CD1c-positive myeloid dendritic cell (primary cell): ENCODE results near the gene COPS6.

Experiments used
- DNase-seq: peaks from one replicate; pipeline ENCODE4 v3.0.0-alpha.2; 2016; ENCODE audit errors: extremely low spot score

Gene COPS6

DNA sequence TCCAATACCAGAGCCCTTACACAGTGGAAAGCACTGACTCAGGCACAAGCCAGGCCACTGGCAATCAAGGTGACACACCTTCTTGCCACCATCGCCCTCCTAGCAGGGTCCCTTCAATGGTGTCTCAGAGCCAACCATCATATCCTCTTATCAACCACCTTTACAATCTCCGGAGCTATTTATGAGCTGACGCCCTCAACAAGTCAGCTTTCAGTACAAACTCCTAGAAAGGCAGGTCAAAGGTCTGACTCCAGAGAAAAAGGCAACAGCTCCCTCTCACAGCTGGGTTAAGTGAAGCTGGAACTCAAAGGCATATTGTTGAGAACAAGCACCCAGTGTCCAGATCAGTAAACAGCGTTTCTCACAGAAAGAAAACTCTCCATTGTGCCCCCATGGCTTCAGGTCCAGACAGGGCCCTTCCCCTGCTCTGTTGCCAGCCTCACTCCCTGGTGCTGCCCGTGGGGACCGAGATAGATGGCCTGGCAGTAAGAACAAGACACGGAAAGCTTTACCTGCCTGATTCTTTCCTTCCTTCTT is 9.7 kb upstream of the COPS6 start:
- DNase-seq = no peak

DNA sequence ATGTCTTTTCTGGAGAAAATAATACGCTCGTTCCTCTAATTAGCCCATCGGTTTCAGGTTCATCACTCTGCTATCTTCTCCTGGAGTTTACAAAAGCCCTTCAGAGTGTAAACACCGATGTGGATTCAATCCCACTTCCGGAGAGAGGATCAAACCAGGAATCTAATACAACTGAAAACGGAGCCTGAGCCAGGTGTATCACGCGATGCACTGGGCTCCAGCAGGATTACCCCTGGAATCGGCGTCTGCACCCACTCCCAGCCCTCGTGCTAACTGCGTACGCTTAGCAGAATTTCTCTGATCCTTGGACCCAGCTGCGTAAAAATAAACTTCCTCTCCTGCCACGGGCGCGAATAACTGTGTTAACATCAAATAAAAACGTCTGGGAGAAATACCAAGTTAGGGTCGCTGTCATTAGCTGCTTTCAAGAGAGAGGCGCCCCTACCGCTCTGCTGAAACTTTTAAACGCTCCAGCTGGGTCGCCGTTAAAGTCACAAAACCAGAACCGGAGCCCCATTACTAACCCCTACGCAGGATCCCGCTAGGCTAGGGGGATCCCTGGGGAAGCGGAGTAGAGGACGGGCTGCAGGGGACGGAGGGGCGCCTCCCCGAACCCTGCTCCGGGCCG is 7.7 kb upstream of the COPS6 start:
- peak; percentile 27 for DNase-seq

DNA sequence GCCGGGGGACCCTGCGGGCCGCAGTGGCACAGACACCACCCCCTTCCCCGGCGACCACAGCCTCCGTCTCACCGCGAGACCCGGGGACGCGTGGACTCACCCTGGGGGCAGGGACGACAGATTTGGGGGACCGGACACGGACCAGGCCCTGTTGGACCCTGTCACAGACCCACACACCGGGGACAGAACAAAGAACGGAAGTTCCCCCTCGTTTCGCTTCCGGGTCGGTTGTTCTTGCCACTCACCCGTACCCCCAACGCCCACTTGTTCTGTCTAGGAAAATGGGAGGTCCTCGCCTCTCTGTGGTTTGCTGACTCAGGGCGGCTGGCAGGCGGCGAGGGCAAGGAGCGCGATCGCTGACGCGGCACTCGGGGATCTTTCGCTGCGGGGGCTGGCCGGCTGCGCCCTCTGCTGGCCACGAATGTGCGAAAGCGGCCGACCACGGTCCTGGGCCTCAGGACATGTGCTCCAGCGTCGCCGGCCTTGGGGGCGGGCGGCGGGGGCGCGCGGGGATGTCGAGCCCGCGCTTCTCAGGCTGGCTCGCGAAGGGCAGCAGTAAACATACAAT is 7.2 kb upstream of the COPS6 start, which contains the start of gene ZNF3:
Gene ZNF3, minus strand, starts transcription at position 189 of the 568 bp plus-strand sequence. CDS start 4,366 bp downstream, outside the sequence.
- DNase-seq = peak; percentile 99

DNA sequence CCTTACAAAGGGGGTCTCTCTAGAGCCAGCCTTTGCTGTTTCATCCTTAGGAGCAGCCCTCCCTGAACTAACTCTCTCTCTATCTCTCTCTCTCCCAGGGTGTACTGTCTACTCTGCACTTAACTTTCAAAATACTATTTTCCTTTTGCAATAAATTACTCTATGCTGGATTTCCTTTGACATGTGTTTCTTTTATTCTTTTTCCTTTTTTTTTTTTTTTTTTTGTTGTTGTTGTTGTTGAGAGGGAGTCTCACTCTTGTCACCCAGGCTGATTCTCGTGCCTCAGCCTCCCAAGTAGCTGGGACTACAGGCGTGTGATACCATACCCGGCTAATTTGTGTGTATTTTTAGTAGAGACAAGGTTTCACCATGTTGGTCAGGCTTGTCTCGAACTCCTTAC is 5.8 kb upstream of the COPS6 start:
- DNase-seq = no peak

DNA sequence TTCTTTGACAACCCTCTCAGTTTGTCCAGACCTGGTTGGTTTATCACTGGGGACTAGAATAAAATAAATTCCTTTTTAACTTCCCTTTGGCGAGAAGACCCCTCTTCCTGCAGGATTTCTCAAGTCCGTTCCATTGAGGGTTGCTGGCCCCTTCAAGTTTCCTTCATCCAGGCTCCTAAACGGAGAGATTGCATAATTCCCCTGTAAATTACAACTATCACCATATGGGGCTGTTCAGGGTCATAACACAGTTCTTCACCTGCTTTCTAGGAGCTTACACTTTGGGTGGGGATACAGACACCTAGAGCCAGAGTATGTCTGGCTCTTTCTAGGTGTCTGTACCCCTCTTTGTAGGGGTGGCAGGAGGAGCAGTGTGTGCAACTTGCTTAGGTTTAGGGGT is 3.3 kb upstream of the COPS6 start:
- DNase-seq = no peak

DNA sequence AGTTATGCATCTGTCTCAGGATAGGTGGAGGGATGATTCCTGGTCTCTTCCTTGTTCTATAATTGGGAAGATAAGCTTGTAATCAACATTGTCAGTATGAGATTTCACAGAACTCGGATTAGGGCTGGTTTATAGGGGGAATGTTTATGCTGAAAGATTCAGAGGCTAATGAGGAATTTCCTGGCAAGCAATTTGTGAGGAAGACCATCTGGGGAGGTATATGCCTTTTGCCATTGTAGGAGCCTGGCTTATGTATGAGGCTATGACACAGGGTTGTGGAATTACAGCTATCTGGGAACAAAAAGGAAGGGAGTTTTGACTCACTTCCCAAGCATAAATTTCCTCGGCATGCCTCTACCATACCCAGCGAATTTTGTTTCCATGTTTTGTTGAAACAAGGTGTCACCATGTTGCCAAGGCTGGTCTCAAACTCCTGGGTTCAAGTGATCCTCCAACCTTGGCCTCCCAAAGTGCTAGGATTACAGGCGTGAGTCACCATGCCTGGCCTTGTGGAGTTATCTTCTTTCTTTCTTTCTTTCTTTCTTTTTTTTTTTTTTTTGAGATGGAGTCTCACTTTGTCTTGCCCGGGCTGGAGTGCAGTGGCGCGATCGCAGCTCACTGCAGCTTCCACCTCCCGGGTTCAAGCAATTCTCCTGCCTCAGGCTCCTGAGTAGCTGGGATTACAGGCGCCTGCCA is 1.6 kb upstream of the COPS6 start:
- DNase-seq = no peak

DNA sequence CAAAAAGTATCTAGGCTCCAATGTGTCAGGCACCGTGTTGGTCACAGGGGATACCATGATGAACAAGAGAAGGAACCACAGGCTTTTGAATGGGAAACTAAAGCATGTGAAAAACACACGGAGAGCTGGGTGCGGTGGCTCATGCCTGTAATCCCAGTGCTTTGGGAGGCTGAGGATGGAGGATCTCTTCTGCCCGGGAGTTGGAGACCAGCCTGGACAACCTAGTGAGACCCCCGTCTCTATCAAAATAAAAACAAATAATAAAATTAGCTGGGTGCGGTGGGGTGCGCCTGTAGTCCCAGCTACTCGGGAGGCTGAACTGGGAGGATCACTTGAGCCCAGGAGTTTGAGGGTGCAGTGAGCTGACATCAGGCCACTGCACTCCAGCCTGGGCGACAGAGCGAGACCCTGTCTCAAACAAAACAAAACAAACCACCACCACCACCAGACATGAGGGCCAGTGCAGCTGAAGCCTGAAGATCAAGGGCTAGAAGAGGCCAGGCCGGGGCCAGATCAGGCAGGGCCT is 611 bp upstream of the COPS6 start:
- no peak for DNase-seq

DNA sequence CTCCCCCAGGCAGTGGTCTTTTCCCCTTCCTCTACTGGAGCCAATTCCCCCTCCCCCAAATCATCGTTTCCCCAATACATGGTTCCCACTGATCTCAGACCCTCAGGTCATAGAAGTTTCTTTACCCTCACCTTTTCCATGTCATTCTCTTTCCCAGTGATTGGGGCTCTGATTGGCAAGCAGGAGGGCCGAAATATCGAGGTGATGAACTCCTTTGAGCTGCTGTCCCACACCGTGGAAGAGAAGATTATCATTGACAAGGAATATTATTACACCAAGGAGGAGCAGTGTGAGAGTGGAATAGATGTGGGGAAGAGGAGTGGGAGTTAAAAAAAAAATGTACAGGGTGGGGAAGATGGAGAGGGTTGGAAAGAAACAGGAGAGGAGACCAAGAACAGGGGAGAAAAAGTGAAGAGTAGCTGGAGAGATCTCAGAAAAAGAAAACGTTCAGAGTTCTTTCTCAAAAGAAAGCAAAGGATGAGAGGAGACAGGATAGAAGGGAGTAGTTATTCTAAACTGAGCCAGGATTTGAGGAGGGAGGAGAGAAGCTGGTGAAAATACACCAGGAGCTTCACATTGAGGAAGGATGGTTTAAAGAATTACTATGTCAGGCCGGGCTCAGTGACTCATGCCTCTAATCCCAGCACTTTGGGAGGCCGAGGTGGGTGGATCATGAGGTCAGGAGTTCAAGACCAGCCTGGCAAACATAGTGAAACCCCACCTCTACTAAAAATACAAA is 858 bp downstream of the COPS6 start:
- DNase-seq = peak; percentile 15

DNA sequence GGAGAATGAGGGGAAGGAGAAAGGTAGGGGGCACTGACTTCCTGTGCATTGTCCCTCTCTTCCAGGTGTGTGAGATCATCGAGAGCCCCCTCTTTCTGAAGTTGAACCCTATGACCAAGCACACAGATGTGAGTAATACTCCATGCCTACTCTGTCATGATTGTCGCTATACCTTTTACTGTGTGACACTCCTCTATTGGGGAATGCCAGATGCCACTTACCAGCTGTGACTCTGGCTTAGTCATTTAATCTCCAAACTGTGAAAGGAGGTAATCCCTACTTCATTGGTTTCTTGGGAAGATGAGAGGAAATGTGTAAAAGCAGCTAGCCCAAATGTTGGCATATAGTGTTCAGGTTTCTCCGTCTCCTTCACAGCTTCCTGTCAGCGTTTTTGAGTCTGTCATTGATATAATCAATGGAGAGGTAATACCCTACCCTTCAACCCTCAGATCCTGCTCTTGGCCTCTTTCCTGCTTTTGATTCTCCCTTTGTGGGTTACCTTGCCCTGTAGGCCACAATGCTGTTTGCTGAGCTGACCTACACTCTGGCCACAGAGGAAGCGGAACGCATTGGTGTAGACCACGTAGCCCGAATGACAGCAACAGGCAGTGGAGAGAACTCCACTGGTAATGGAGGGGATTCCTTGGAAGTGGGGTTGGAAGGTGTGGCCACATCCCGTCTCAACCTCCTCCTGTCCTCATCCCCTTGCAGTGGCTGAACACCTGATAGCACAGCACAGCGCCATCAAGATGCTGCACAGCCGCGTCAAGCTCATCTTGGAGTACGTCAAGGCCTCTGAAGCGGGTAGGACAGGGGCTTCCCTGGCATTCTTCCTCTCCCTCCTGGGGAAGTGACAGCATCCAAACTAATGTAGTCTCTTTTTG is 2.0 kb downstream of the COPS6 start:
- no peak for DNase-seq

DNA sequence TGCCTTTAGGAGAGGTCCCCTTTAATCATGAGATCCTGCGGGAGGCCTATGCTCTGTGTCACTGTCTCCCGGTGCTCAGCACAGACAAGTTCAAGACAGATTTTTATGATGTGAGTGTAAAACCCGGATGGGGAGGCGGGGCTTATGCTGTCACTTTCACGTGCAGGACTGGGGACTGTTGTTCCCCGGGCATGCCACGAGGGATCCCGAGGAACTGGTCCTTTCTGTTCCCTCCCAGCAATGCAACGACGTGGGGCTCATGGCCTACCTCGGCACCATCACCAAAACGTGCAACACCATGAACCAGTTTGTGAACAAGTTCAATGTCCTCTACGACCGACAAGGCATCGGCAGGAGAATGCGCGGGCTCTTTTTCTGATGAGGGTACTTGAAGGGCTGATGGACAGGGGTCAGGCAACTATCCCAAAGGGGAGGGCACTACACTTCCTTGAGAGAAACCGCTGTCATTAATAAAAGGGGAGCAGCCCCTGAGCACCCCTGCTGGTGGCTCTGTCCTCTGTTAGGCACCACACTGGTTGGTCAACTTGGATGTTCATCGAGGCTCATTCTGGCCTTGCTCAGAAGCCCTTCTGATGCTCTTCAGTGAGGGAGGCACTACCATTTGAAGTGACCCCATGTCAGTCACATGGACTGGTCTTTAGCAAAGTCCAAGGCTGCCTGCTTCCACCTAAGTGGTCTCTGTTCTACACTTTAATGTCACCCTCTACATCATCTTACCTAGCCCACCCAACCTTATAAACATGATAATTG is 2.8 kb downstream of the COPS6 start:
- DNase-seq = no peak

DNA sequence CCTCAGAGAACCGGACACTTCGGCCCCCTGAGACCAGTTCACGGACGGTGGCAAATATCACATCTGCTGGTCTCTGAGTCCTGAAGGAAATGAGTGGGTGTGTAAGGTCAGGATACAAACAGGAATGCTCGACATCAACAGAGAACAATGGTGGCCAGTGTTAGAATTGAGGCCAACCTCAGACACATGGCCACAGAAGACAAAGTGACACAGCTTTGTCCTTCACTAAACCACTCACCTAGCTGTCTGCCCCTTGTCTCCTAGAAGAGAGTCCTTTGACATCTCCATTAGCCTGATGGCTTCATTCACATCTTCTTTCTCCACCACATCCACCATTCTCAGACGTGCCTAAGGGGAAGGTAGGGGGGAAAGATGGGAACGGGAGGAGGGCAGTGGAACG is 4.3 kb downstream of the COPS6 start:
- no peak for DNase-seq

DNA sequence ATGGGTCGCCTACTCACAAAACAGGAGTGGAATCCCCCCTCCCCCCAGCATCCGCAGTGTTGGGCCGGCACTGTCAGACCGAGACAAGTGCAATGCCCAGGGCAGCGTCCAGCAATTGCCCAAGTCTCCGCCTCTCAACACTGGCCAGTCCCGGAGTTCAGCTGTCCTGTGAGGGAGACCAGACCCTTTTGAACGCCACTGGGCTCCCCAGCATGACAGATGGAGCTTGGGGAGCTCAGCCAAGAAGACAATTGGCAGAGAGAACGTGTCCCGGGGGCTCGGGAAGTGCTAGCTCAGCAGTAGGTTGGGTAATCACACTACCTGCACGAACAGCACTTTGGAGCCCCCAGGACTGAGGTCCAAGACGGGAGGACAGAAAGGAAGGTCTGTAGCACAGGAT is 4.7 kb downstream of the COPS6 start:
- DNase-seq = no peak

DNA sequence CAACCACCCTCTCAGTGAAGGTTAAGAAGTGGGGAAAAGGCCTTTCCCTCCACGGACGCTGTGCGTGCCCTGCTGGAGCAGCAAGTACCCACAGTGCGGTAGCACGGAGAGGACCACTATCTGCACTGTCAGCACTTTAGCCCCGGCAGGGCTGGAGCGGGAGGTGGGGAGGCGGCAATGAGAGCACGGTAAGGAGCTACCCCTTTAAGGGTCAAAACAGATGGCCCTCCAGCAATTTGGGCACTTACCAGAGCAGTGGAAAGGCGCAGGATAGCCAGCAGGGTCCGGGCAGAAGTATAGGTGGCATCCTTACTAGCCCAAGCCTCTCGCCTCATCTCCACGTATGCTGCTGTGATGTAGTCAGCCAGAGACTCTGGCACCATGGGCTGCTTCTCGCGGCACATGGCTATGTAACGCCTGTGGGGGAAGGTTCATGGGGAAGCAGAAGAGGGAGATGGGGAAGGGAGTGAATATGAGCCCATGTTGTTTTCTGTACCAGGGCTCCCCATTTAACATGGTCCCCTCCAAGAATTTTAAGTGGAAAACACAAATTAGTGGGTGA is 5.2 kb downstream of the COPS6 start:
- DNase-seq = no peak

DNA sequence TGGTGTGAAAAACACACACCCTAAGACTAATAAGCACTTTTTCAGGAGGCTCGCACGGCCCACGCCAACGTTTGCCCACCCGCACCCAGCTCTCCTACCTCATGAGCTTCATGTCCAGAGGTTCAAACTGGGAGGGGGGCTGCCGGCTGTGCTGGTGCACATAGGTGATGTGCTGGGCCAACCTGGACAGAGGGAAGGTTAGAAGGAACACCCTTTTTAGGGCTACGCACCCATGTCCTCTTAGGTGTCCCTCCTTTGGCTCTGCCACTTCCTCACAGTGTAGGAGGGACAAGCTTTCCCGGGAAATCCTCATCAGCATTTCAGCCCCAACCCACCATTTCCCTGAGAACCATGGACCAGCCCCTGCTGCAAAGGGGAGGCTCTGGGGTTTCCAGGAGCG is 6.5 kb downstream of the COPS6 start:
- DNase-seq = no peak

DNA sequence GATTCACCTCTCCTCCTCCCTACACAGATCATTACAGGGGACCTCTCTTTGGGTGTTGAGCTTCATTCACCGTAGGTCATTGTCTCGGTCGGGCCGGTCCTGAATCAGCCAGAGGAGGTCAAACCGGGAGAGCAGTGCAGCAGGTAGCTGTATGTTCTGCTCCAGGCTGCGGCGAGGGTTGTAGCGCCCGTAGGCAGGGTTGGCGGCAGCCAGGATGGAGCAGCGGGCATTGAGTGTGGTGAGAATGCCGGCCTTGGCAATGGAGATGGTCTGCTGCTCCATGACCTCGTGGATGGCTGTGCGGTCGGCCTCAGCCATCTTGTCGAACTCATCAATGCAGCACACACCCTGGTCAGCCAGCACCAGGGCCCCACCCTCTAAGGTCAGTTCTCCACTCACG is 6.9 kb downstream of the COPS6 start:
- DNase-seq = no peak

DNA sequence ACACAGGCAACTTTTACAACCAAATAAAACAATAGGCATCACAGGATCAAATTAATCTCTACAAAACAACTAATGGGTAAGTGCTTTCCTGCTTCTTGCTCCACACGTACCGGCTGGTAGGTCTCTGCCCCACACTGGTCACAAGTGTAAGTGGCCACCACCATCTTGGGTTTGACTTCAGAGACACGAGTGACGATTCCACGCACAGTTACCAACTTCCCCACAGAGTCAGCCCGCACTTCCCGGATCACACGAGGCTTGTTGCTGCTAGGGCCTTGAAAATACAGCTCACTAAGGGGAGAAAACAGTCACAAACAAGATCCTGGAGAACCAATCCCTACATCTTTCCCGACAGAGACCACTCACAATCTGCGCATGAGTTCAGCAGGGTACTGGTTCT is 10.1 kb downstream of the COPS6 start:
- DNase-seq = no peak

DNA sequence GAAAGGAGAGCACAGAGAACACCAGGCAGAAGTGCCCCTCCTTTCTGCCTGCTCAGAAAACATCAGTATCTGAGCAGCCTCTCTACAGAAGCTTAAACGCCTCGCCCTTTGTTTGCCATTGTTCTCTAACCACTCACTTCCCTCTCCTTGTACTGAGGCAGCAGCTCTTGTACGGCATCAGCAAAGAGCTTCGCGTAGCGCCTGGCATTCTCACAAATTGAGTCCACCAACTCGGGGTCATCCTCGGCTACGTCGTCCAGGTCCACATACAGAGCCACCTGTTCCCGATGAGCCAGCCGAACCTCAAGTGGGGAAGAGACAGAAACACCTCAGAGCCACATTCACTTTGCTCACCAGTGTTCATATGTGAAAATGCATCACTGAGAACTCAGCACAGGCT is 10.7 kb downstream of the COPS6 start:
- no peak for DNase-seq

DNA sequence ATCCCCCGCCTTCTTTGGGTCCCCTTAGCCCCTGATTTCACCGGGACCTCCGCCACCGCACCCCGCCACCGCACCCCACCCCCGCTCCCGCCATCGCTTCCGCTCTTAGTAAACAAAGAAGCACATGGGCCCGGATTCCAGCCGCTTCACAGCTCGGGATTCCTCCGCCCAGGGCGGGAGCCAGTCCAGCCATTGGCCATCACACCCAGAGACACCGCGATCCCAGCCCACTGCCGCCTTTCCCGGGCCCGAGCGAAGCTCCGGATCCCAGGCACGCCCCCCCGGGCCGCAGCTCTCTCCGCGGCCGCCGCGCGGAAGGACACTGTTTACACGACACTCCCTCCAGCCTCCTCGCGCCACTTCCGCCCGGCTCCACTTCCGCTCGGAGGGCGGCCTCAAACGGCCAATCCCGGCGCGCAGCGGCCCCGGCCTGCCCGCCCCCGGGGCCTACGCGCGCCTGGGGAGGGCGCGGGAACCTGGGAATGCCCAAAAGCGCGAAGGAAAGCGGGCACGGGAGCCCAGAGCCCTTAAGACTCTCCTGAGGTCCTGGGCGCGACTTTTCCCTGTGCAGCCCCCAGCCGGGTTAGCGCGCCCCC is 11.7 kb downstream of the COPS6 start:
- DNase-seq = peak; percentile 97

DNA sequence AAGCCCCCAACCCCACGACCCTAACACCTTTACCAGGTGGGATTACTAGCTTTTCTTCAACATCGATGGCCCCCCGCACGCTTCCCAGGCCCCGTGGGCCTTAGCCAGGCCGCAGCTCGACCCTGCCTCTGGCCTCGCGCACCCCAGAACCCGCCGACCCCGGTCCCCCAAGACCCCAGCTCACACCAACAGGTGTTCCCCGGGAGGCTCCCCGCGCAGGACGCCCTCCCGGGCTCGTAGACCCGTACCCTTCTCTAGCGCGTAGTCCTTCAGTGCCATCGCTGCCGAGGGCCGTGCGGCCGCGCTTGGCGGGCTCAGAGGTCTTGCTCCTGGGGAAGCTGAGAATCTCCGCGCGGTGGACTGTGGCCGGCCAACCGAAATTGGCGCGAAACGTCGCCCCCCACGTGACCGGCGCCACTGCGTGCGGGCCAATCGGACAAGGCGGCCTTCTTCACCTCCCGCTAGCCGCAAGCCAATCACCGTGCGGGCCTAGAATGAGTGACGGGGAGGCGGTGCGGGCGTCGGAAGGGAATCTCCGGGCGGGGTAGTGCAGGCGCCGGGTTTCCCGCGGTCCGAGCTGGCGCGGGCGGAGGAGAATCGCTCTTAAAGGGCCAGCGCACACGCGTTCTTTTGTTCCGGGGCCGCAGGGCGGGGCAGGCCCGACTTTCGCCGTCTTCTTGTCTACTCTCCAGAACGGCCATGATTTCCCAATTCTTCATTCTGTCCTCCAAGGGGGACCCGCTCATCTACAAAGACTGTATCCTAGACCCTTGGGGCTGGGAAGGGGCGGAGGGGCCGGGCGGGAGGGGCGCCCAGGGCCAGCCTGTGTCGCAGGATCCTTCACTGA is 12.5 kb downstream of the COPS6 start, which contains the start of the genes AP4M1 and MCM7:
Gene AP4M1, plus strand, starts transcription at position 628 of the 847 bp plus-strand sequence. Its CDS starts 72 bp downstream, at position 700.
Gene MCM7, minus strand, starts transcription at position 382 of the 847 bp plus-strand sequence. Its CDS starts 103 bp downstream, at position 279.
- peak; percentile 99 for DNase-seq
